ENCODE results near the gene CALU.

Gene CALU

GRCh38 chr7:128697302-128697905 lies 41.8 kb upstream of the CALU start:
- TF ChIP-seq CTCF (IDR thresholded peaks at IDR 0.05; ENCODE audit: low read depth, low read length) = peak; percentile 65
- Histone ChIP-seq H3K27me3 (no peaks in the 10 kb centered on the region), H3K4me1 (no peaks in the 10 kb centered on the region; the same call in 1 of the 2 replicates), H3K36me3 (no peaks in the 10 kb centered on the region), H3K4me3 (ENCODE audit: low read depth, low read length) (peak overlapping the region; percentile 65), H3K9me3 (no peaks in the 10 kb centered on the region)
- DNase-seq = peak; percentile 75

GRCh38 chr7:128699196-128699712 lies 39.9 kb upstream of the CALU start:
- no peaks in the 10 kb centered on the region; the same call in 1 of the 2 replicates for H3K4me1 ChIP-seq
- no peaks in the 10 kb centered on the region for H3K36me3 ChIP-seq
- no peak for DNase-seq
- no peaks in the 10 kb centered on the region for H3K9me3 ChIP-seq
- TF ChIP-seq CTCF (IDR thresholded peaks at IDR 0.05; ENCODE audit: low read depth, low read length) = no peak
- H3K27me3 ChIP-seq = no peaks in the 10 kb centered on the region
- no peak overlapping the region for H3K4me3 ChIP-seq (ENCODE audit: low read depth, low read length)

- no peak for TF ChIP-seq CTCF (IDR thresholded peaks at IDR 0.05; ENCODE audit: low read depth, low read length)
- no peaks in the 10 kb centered on the region for H3K27me3 ChIP-seq
- no peaks in the 10 kb centered on the region; the same call in 1 of the 2 replicates for H3K4me1 ChIP-seq
- no peak for DNase-seq
- H3K9me3 ChIP-seq = no peaks in the 10 kb centered on the region
- no peaks in the 10 kb centered on the region for H3K36me3 ChIP-seq
- no peak overlapping the region for H3K4me3 ChIP-seq (ENCODE audit: low read depth, low read length)
Measured at GRCh38 chr7:128699895-128700294, 39.3 kb upstream of the CALU start.

- Histone ChIP-seq H3K36me3 (no peaks in the 10 kb centered on the region), H3K4me1 (no peaks in the 10 kb centered on the region; the same call in 1 of the 2 replicates), H3K4me3 (ENCODE audit: low read depth, low read length) (no peak overlapping the region), H3K9me3 (no peaks in the 10 kb centered on the region), H3K27me3 (no peaks in the 10 kb centered on the region)
- no peak for TF ChIP-seq CTCF (IDR thresholded peaks at IDR 0.05; ENCODE audit: low read depth, low read length)
- no peak for DNase-seq
Measured at GRCh38 chr7:128701062-128701785, 37.9 kb upstream of the CALU start.

- no peaks in the 10 kb centered on the region for H3K9me3 ChIP-seq
- no peaks in the 10 kb centered on the region for H3K4me1 ChIP-seq
- no peak for DNase-seq
- no peak for TF ChIP-seq CTCF (IDR thresholded peaks at IDR 0.05; ENCODE audit: low read depth, low read length)
- no peaks in the 10 kb centered on the region for H3K36me3 ChIP-seq
- no peak overlapping the region for H3K4me3 ChIP-seq (ENCODE audit: low read depth, low read length)
- no peaks in the 10 kb centered on the region for H3K27me3 ChIP-seq
Measured at GRCh38 chr7:128703609-128704241, 35.4 kb upstream of the CALU start.
